Mucosa of gallbladder (tissue), 1 donor: Measurements from ENCODE around the gene GPR173. TPM values are rescaled to one million over a fixed set of nuclear protein-coding genes. Genes with fewer than 3 reads are reported as not detected.
A peak's percentile ranks its signal among the peaks of the same experiment; 100 is the strongest.

ENCODE experiments used
- DNase-seq: peaks from one replicate; pipeline ENCODE4 v3.0.0-alpha.2; 2020; ENCODE audit warnings: low spot score
- total RNA-seq: library from RNA; stranded (reverse); gene quantifications from one replicate; pipeline ENCODE4 v1.2.1, GENCODE V29; 2021
- donor health status: DM: no; HTN: no; CAD: no.

Gene GPR173
- total RNA-seq, 1 donor from 2014 or later = 1.4 TPM

- peak; percentile 62 for DNase-seq
Measured at GRCh38 chrX:53089224-53089842, 40.7 kb downstream of the GPR173 start.

GRCh38 chrX:53089925-53090324 lies 41.3 kb downstream of the GPR173 start:
- DNase-seq = no peak

- DNase-seq = no peak
Measured at GRCh38 chrX:53091354-53091753, 42.8 kb downstream of the GPR173 start.

- peak; percentile 69 for DNase-seq
Measured at GRCh38 chrX:53093177-53093655, 44.6 kb downstream of the GPR173 start.

- peak; percentile 90 for DNase-seq
Measured at GRCh38 chrX:53093748-53094581, 45.4 kb downstream of the GPR173 start, which contains the start of gene KANTR. KANTR (plus strand) TSS chrX:53094142; CDS start chrX:53124273, 30,131 bp downstream.

- DNase-seq = no peak
Measured at GRCh38 chrX:53094582-53094905, 46.0 kb downstream of the GPR173 start.

GRCh38 chrX:53095796-53096195 lies 47.2 kb downstream of the GPR173 start:
- DNase-seq = no peak

GRCh38 chrX:53114864-53115549 lies 66.4 kb downstream of the GPR173 start:
- DNase-seq = no peak

- DNase-seq = no peak
Measured at GRCh38 chrX:53115550-53115874, 66.9 kb downstream of the GPR173 start.

- DNase-seq = no peak
Measured at GRCh38 chrX:53116101-53116500, 67.5 kb downstream of the GPR173 start.

GRCh38 chrX:53122013-53122412 lies 73.4 kb downstream of the GPR173 start:
- DNase-seq = no peak

- no peak for DNase-seq
Measured at GRCh38 chrX:53125506-53125905, 76.9 kb downstream of the GPR173 start.

GRCh38 chrX:53126377-53126776 lies 77.8 kb downstream of the GPR173 start:
- DNase-seq = no peak

- DNase-seq = no peak
Measured at GRCh38 chrX:53128097-53128749, 79.6 kb downstream of the GPR173 start.

Other genes with a start within 250 kb of the GPR173 start
- not detected for gene XAGE5, start 237.5 kb upstream of the GPR173 start, total RNA-seq
- not detected for gene XAGE3, start 180.7 kb upstream of the GPR173 start, total RNA-seq
- 12.4 TPM for gene FAM156B, start 151.5 kb upstream of the GPR173 start, total RNA-seq
- gene FAM156A, start 90.3 kb upstream of the GPR173 start, total RNA-seq = 22.4 TPM
- 34.8 TPM for gene TSPYL2, start 33.6 kb downstream of the GPR173 start, total RNA-seq
- 10.3 TPM for gene KANTR, start 45.4 kb downstream of the GPR173 start, total RNA-seq
- gene KDM5C, start 176.4 kb downstream of the GPR173 start, total RNA-seq = 140 TPM
- 34.5 TPM for gene IQSEC2, start 232.8 kb downstream of the GPR173 start, total RNA-seq